ENCODE results near the gene VEZT. TPM values are rescaled to one million over a fixed set of nuclear protein-coding genes. Genes with fewer than 3 reads are reported as not detected.

Gene VEZT
- total and polyA plus RNA-seq, 9 of the 15 experiments (the other 6 are each of a cell fraction or from before 2014, with no cell fraction given): 16.1 to 61.5 (median 32.6) TPM

GRCh38 chr12:95231190-95231589, 13.6 kb downstream of the VEZT start (continued):
- TF ChIP-seq NFE2 (IDR thresholded peaks at IDR 0.05; ENCODE audit: low read depth) (peak; percentile 90), BACH1 (tag; IDR thresholded peaks at IDR 0.05) (peak; percentile 92), TAF1 (IDR thresholded peaks at IDR 0.05; ENCODE audit: control insufficient read depth, extremely low read depth, insufficient read depth, low read length, severe bottlenecking) (no peak), SMARCA4 (IDR thresholded peaks at IDR 0.05) (0 out of 2 replicates have a peak, but pooled peaks have one; percentile 35), TEAD4 (IDR thresholded peaks at IDR 0.05; ENCODE audit: low read length) (peak; percentile 53; the same call in 1 of the 2 replicates), TEAD4 (CRISPR knock-in tag; IDR thresholded peaks at IDR 0.05; ENCODE audit: borderline replicate concordance) (no peak), ARID1B (IDR thresholded peaks at IDR 0.05) (peak; percentile 33; the same call in 1 of the 2 replicates), ZFP1 (CRISPR knock-in tag; IDR thresholded peaks at IDR 0.05) (no peak), MAFK (IDR thresholded peaks at IDR 0.05; ENCODE audit: low read length) (peak; percentile 79), CHAMP1 (IDR thresholded peaks at IDR 0.05) (peak; percentile 10; the same call in 1 of the 2 replicates), KAT8 (IDR thresholded peaks at IDR 0.05; ENCODE audit: low read depth) (peak; percentile 82; the same call in 1 of the 2 replicates), MAFF (IDR thresholded peaks at IDR 0.05; ENCODE audit: low read length) (peak; percentile 84), ZNF384 (IDR thresholded peaks at IDR 0.05; ENCODE audit: low read depth, low read length) (peak; percentile 84), ZNF316 (IDR thresholded peaks at IDR 0.05) (peak; percentile 88), CSDE1 (IDR thresholded peaks at IDR 0.05) (no peak), GTF2B (IDR thresholded peaks at IDR 0.05; ENCODE audit: extremely low read depth, insufficient read length) (no peak), DPF2 (IDR thresholded peaks at IDR 0.05) (peak; percentile 44; the same call in 1 of the 2 replicates), HDAC2 (IDR thresholded peaks at IDR 0.05) (peak; percentile 69), EP300 (IDR thresholded peaks at IDR 0.05; ENCODE audit: low read length) (peak; percentile 36; the same call in 1 of the 2 replicates), TAF7 (tag; IDR thresholded peaks at IDR 0.05) (no peak), PKNOX1 (IDR thresholded peaks at IDR 0.05) (0 out of 2 replicates have a peak, but pooled peaks have one; percentile 11), YY1 (IDR thresholded peaks at IDR 0.05; ENCODE audit: borderline replicate concordance in 1 of 3, control insufficient read depth in 1 of 3, extremely low read depth in 1 of 3, insufficient read depth in 3 of 3, insufficient read length in 1 of 3, insufficient replicate concordance in 2 of 3, low read depth in 1 of 3, low read length in 2 of 3) (peak; percentile 33 to 91 (median 46)), KDM5B (IDR thresholded peaks at IDR 0.05; ENCODE audit: insufficient replicate concordance, low read depth, low read length) (no peak), RCOR1 (IDR thresholded peaks at IDR 0.05; ENCODE audit: borderline replicate concordance in 1 of 2, low read depth in 2 of 2, low read length in 2 of 2) (peak in 1 of 2 experiments; percentile 82; a peak in 1 of 4 replicates), C11orf30 (IDR thresholded peaks at IDR 0.05; ENCODE audit: low read depth) (peak; percentile 64)

Measured in K562 (cell line).